Mesodermal cell (in vitro differentiated cells): ENCODE measurements around the gene FAM78A.

ENCODE experiments used
- H3K27ac ChIP-seq: 2 replicates; pipeline ENCODE4 v1.7.0; 2013; ENCODE audit warnings: mild to moderate bottlenecking, low read depth, low read length, moderate library complexity; ENCODE audit not compliant: severe bottlenecking
- H3K36me3 ChIP-seq: 2 replicates; pipeline ENCODE4 v1.7.1; 2013; ENCODE audit warnings: mild to moderate bottlenecking, low read length, moderate library complexity; ENCODE audit not compliant: control insufficient read depth, insufficient read depth
- H3K4me1 ChIP-seq: one replicate; pipeline ENCODE4 v1.7.1; 2013; ENCODE audit warnings: mild to moderate bottlenecking, low read length; ENCODE audit not compliant: insufficient read depth, control insufficient read depth, poor library complexity, severe bottlenecking
- H3K4me3 ChIP-seq: 2 replicates; pipeline ENCODE4 v1.7.0; 2013; ENCODE audit warnings: low read length, control low read depth, mild to moderate bottlenecking; ENCODE audit not compliant: insufficient read depth, poor library complexity, severe bottlenecking; ENCODE audit errors: extremely low read depth
- H3K9me3 ChIP-seq: 2 replicates; pipeline ENCODE4 v1.7.1; 2013; ENCODE audit warnings: mild to moderate bottlenecking, low read length, moderate library complexity; ENCODE audit not compliant: control insufficient read depth
- WGBS, 2 experiments: methylation state at CpG; one replicate each; pipeline ENCODE4 v1.1.5; 2013; ENCODE audit warnings: missing lambda C conversion rate in 2 of 2; ENCODE audit not compliant: insufficient coverage in 2 of 2; 5-methylcytosine and 5-hydroxymethylcytosine counted together

The FAM78A gene

GRCh38 chr9:131260751-131261452, 15.4 kb downstream of the FAM78A start:
- Histone ChIP-seq H3K4me1 (peaks cover 5% of the 10 kb centered on the region), H3K9me3 (no peaks in the 10 kb centered on the region), H3K27ac (no peak overlapping the region), H3K4me3 (no peak overlapping the region), H3K36me3 (peaks cover 6% of the 10 kb centered on the region)
- 94 to 95% methylated on average over 26 to 31 of the region's 33 CpGs for WGBS, 2 experiments

DNA sequence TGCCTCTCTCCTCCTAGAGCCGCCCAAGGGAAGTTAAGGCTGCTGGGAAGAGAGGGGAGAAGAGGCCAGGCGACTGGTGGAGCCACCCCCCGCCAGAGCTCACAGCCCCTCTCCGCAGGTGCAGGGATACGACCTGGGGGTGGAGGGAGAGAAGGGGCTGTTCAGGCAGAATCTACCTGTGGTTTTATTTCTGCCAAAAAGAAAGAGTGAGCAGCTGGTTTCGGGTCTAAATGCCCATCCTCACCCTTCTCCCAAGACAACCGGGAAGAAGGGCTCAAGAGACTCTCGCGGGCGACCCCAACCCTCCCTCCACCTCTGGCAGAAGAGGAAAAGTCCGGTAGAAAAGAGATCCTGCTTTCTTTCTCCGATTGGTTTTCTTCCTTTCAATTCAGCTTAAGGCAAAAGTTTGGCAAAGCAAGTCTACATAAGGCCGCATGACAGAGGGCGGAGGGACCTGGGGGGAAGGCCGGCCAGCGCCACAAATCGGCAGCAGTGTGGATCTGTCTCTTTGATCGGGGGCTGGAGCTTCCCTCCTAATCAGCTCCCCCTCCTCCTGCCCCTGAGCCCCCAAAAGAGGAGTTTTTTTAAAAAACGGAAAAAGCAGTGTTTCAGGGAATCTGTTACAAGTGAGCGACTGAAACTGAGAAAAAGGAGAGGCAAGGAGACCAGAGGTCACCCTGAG, 16.3 kb downstream of the FAM78A start:
- H3K27ac ChIP-seq: no peak overlapping the region
- no peak overlapping the region for H3K4me3 ChIP-seq
- WGBS, 2 experiments: 74 to 84% methylated on average over 10 to 17 of the region's 20 CpGs
- peaks cover 5% of the 10 kb centered on the region for H3K4me1 ChIP-seq
- peaks cover 6% of the 10 kb centered on the region for H3K36me3 ChIP-seq
- no peaks in the 10 kb centered on the region for H3K9me3 ChIP-seq

- Histone ChIP-seq H3K9me3 (no peaks in the 10 kb centered on the region), H3K36me3 (peaks cover 6% of the 10 kb centered on the region), H3K4me3 (no peak overlapping the region), H3K4me1 (peaks cover 5% of the 10 kb centered on the region), H3K27ac (no peak overlapping the region)
- WGBS, 2 experiments: 89 to 94% methylated on average over 6 of the region's 12 CpGs
These were observed 16.8 kb downstream of the FAM78A start for GRCh38 chr9:131259432-131259898.

- Histone ChIP-seq H3K27ac (no peak overlapping the region), H3K4me3 (no peak overlapping the region), H3K36me3 (peaks cover 6% of the 10 kb centered on the region), H3K4me1 (peaks cover 5% of the 10 kb centered on the region), H3K9me3 (no peaks in the 10 kb centered on the region)
- 90 to 95% methylated on average over 23 to 24 of the region's 25 CpGs for WGBS, 2 experiments
These were observed 17.4 kb downstream of the FAM78A start for GRCh38 chr9:131258698-131259431.

DNA sequence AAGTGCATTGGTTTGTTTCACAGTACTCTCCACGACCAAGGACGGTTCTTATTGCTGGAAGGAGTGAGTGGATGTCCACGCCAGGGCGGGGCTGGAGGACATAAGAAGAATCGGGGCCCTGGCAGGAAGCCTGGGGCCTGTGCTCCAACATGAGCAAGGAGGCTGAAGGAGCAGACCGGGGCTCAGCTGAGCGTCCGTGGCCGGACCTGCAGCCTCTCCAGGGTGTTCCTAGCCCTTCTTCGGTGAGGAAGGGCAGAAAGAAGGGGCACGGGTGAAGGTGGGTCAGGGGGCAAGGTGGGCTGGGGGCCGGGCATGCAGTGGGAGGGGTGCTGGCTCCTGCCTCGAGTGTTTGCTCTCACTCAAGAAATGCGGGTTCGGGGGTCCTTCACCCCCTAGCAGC, 18.1 kb downstream of the FAM78A start:
- H3K4me1 ChIP-seq: peaks cover 5% of the 10 kb centered on the region
- no peak overlapping the region for H3K27ac ChIP-seq
- no peaks in the 10 kb centered on the region for H3K9me3 ChIP-seq
- H3K36me3 ChIP-seq: peaks cover 6% of the 10 kb centered on the region
- WGBS, 2 experiments: 93 to 94% methylated on average over 13 to 15 of the region's 15 CpGs
- no peak overlapping the region for H3K4me3 ChIP-seq

- no peaks in the 10 kb centered on the region for H3K9me3 ChIP-seq
- peaks cover 6% of the 10 kb centered on the region for H3K36me3 ChIP-seq
- H3K27ac ChIP-seq: no peak overlapping the region
- peaks cover 5% of the 10 kb centered on the region for H3K4me1 ChIP-seq
- WGBS, 2 experiments: 89 to 93% methylated on average over 9 to 10 of the region's 15 CpGs
- no peak overlapping the region for H3K4me3 ChIP-seq
These were observed 18.9 kb downstream of the FAM78A start for GRCh38 chr9:131257266-131258025.

DNA sequence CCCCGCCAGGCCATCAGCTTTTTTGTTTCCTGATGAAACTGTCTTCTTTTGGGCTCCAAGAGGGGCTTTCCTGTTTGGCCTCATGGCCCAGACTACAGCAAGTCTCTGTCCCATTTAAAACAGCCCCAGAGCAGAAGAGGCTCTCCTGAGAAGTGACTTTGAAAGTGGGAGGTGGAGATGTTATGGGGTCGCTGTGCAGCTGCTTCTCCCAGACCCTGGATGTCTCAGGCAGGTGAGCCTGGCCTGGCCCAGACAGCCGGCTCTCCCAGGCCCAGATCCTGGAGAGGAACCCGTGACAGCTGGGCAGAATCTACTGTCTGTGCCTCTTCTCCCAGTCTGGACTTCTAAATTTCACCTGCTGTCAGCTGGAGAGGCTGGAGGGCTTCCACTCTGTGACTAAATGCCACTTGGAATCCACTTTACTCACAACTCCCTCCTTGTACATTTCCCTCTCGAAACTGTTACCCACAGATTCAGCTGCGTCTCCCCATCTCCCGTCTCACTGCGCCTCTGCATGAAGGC, 20.6 kb downstream of the FAM78A start:
- Histone ChIP-seq H3K4me3 (no peak overlapping the region), H3K27ac (peak overlapping the region; percentile 36), H3K9me3 (no peaks in the 10 kb centered on the region), H3K4me1 (peaks cover 5% of the 10 kb centered on the region), H3K36me3 (peaks cover 5% of the 10 kb centered on the region)
- WGBS, 2 experiments: 86 to 100% methylated on average over 4 to 8 of the region's 8 CpGs

GRCh38 chr9:131254626-131255025, 21.7 kb downstream of the FAM78A start:
- H3K9me3 ChIP-seq: no peaks in the 10 kb centered on the region
- H3K4me1 ChIP-seq: peaks cover 5% of the 10 kb centered on the region
- peak overlapping the region; percentile 64 for H3K27ac ChIP-seq
- no peaks in the 10 kb centered on the region for H3K36me3 ChIP-seq
- H3K4me3 ChIP-seq: no peak overlapping the region
- WGBS, 2 experiments: 91 to 97% methylated on average over 9 to 12 of the region's 14 CpGs

GRCh38 chr9:131253891-131254491, 22.3 kb downstream of the FAM78A start:
- Histone ChIP-seq H3K27ac (peak overlapping the region; percentile 64), H3K4me3 (no peak overlapping the region), H3K4me1 (peaks cover 5% of the 10 kb centered on the region), H3K9me3 (no peaks in the 10 kb centered on the region), H3K36me3 (no peaks in the 10 kb centered on the region)
- WGBS, 2 experiments: 85% methylated on average over 12 to 14 of the region's 14 CpGs

GRCh38 chr9:131252120-131252519, 24.2 kb downstream of the FAM78A start:
- WGBS, 2 experiments: 93% methylated on average over 20 to 23 of the region's 23 CpGs

More at GRCh38 chr9:131252120-131252519, 24.2 kb downstream of the FAM78A start:
- H3K4me3 ChIP-seq: no peak overlapping the region
- H3K9me3 ChIP-seq: no peaks in the 10 kb centered on the region
- H3K36me3 ChIP-seq: no peaks in the 10 kb centered on the region
- no peak overlapping the region for H3K27ac ChIP-seq
- H3K4me1 ChIP-seq: peaks cover 5% of the 10 kb centered on the region
